B cell (primary cell): ENCODE results near the gene SLC12A6. TPM values are rescaled to one million over a fixed set of nuclear protein-coding genes. Genes with fewer than 3 reads are reported as not detected.

Source experiments
- ATAC-seq: fragments of 200-7000 bp; cut with Tn5 transposase; one replicate; pipeline ENCODE4 v1.10.0; 2021; ENCODE audit warnings: low read depth, mild to moderate bottlenecking, moderate number of reproducible peaks, moderate library complexity
- CTCF ChIA-PET: fragments of 350-600 bp; sonication (Branson Sonifier 250); formaldehyde crosslinking; loops from one replicate; lab custom pipeline; 2021; ENCODE audit warnings: antibody characterized with exemption, inconsistent platforms; lab: Charles Lee
- POLR2A ChIA-PET: fragments of 350-600 bp; sonication (Branson Sonifier 250); formaldehyde crosslinking; loops from one replicate; lab custom pipeline; 2021; ENCODE audit warnings: antibody characterized with exemption; lab: Charles Lee
- DNase-seq: peaks from one replicate; pipeline ENCODE4 v3.0.0; 2013
- H2AFZ ChIP-seq: 2 replicates; pipeline ENCODE4 v1.6.1; 2012; ENCODE audit warnings: mild to moderate bottlenecking, low read depth, low read length; ENCODE audit not compliant: insufficient read depth, poor library complexity, severe bottlenecking
- H3K27ac ChIP-seq, 2 donors: 1 replicate in 1 of 2; 2 replicates in 1 of 2; pipeline ENCODE4 v1.5.1; 2012 to 2013; ENCODE audit warnings: low read length in 2 of 2, mild to moderate bottlenecking in 2 of 2, moderate library complexity in 1 of 2
- H3K27me3 ChIP-seq, 4 experiments: fragments of 200-600 bp in 1 of 4; sonication (generic) in 1 of 4; replicated peaks in 1 of 4; 1 replicate in 2 of 4; 2 replicates in 2 of 4; pipeline versions ENCODE4 v1.6.1 to v1.7.0; 2013 to 2016; ENCODE audit warnings: low read length in 3 of 4, mild to moderate bottlenecking in 2 of 4, mixed read lengths in 1 of 4, moderate library complexity in 1 of 4; ENCODE audit not compliant: insufficient read depth in 4 of 4, control insufficient read depth in 3 of 4; ENCODE audit errors: control extremely low read depth in 1 of 4
- H3K36me3 ChIP-seq, 2 experiments: replicated peaks in 1 of 2; 1 replicate in 1 of 2; 2 replicates in 1 of 2; pipeline versions ENCODE4 v1.6.1 to v1.7.1; 2013; ENCODE audit warnings: low read length in 1 of 2; ENCODE audit not compliant: insufficient read depth in 2 of 2, control insufficient read depth in 1 of 2; ENCODE audit errors: control extremely low read depth in 1 of 2, extremely low read depth in 1 of 2
- H3K4me1 ChIP-seq, 2 donors: fragments of 200-600 bp in 1 of 2; sonication (generic) in 1 of 2; 1 replicate in 1 of 2; 2 replicates in 1 of 2; pipeline versions ENCODE4 v1.5.1 to v1.6.1; 2013 to 2017; ENCODE audit warnings: low read length in 2 of 2; ENCODE audit not compliant: control insufficient read depth in 2 of 2, insufficient read depth in 2 of 2
- H3K4me2 ChIP-seq: replicated peaks from 2 replicates; pipeline ENCODE3; 2012; ENCODE audit warnings: mild to moderate bottlenecking, low read depth, low read length; ENCODE audit not compliant: poor library complexity, severe bottlenecking
- H3K4me3 ChIP-seq, 5 experiments: fragments of 200-600 bp in 1 of 5; sonication (generic) in 1 of 5; 1 replicate in 3 of 5; 2 replicates in 2 of 5; pipeline versions ENCODE4 v1.5.1 to v1.7.0; 2011 to 2016; ENCODE audit warnings: low read length in 4 of 5, mild to moderate bottlenecking in 4 of 5, low read depth in 2 of 5, control low read depth in 1 of 5, moderate library complexity in 1 of 5; ENCODE audit not compliant: insufficient read depth in 1 of 5; ENCODE audit errors: control extremely low read depth in 1 of 5, extremely low read depth in 1 of 5
- H3K79me2 ChIP-seq: fragments of 200-600 bp; sonication (generic); one replicate; pipeline ENCODE4 v1.6.0; 2016; ENCODE audit warnings: low read length; ENCODE audit not compliant: control insufficient read depth, insufficient read depth
- H3K9ac ChIP-seq: fragments of 200-600 bp; sonication (generic); 2 replicates; pipeline ENCODE4 v1.6.1; 2017; ENCODE audit warnings: mild to moderate bottlenecking, low read length, moderate library complexity
- H3K9me3 ChIP-seq, 3 donors: one replicate each; pipeline versions ENCODE4 v1.6.1 to v1.7.1; 2013; ENCODE audit warnings: low read length in 2 of 3; ENCODE audit not compliant: control insufficient read depth in 2 of 3, insufficient read depth in 1 of 3; ENCODE audit errors: control extremely low read depth in 1 of 3
- H4K20me1 ChIP-seq: 2 replicates; pipeline ENCODE4 v1.6.0; 2012; ENCODE audit warnings: mild to moderate bottlenecking, low read length; ENCODE audit not compliant: insufficient read depth, control insufficient read depth, poor library complexity, severe bottlenecking
- H3K27ac Mint-ChIP-seq: one replicate; pipeline ENCODE4 v1.8.0; 2021; ENCODE audit warnings: mixed read lengths
- H3K27me3 Mint-ChIP-seq: one replicate; pipeline ENCODE4 v1.8.0; 2021; ENCODE audit warnings: mixed read lengths
- H3K4me1 Mint-ChIP-seq: one replicate; pipeline ENCODE4 v1.8.0; 2021; ENCODE audit warnings: mixed read lengths
- H3K4me3 Mint-ChIP-seq: one replicate; pipeline ENCODE4 v1.8.0; 2021; ENCODE audit warnings: mixed read lengths
- H3K9me3 Mint-ChIP-seq: one replicate; pipeline ENCODE4 v1.8.0; 2022; ENCODE audit warnings: mixed read lengths; ENCODE audit not compliant: insufficient read depth
- EZH2 ChIP-seq: IDR thresholded peaks from 2 replicates; pipeline ENCODE4 v1.6.1; 2012; ENCODE audit warnings: borderline replicate concordance, low read depth, mild to moderate bottlenecking, moderate library complexity, low read length; ENCODE audit not compliant: insufficient read depth, poor library complexity, severe bottlenecking
- WGBS: methylation state at CpG from one replicate; pipeline ENCODE4 v1.1.5; 2013; ENCODE audit warnings: missing lambda C conversion rate; ENCODE audit not compliant: insufficient coverage; 5-methylcytosine and 5-hydroxymethylcytosine counted together
- intact Hi-C: fragments of 100-400 bp; cut with micrococcal nuclease; formaldehyde crosslinking; loops from one replicate; pipeline ENCODE4 v1.10.0; 2022
- polyA plus RNA-seq: library from polyadenylated mRNA; depleted of rRNA; stranded (reverse); fragments of >200 nt; gene quantifications from 2 replicates; pipeline ENCODE4 v1.2.3, GENCODE V29; 2012
- total RNA-seq, 2 donors: library from RNA; stranded (reverse); fragments of 120-200 nt in 1 of 2; gene quantifications; 1 replicate in 1 of 2; 2 replicates in 1 of 2; pipeline versions ENCODE4 v1.2.3 to v1.2.4, GENCODE V29; 2013 to 2022
- TF ChIP-seq, protein P1 (sequence below): fragments of 200-600 bp; IDR thresholded peaks from one replicate; pipeline ENCODE4 v1.8.0; 2022; ENCODE audit warnings: antibody characterized with exemption, mild to moderate bottlenecking

Gene SLC12A6
- total and polyA plus RNA-seq, 2 donors (not counting 1 experiment from before 2014, with no cell fraction given) = 75.8 to 141 TPM

- no peak overlapping the region for H3K9ac ChIP-seq
- ATAC-seq = no peak
- Mint-ChIP-seq H3K4me3 (no peak overlapping the region), H3K27ac (no peak overlapping the region), H3K27me3 (no peaks in the 10 kb centered on the region), H3K9me3 (peaks cover under 1% of the 10 kb centered on the region), H3K4me1 (peaks cover 21% of the 10 kb centered on the region)
- H3K4me2 ChIP-seq = no peak overlapping the region
- peaks cover 2 to 15% of the 10 kb centered on the region in 2 experiments for H3K36me3 ChIP-seq
- H3K4me1 ChIP-seq = no peaks in the 10 kb centered on the region
- TF ChIP-seq EZH2 = no peak
- TF ChIP-seq, protein P1, sequence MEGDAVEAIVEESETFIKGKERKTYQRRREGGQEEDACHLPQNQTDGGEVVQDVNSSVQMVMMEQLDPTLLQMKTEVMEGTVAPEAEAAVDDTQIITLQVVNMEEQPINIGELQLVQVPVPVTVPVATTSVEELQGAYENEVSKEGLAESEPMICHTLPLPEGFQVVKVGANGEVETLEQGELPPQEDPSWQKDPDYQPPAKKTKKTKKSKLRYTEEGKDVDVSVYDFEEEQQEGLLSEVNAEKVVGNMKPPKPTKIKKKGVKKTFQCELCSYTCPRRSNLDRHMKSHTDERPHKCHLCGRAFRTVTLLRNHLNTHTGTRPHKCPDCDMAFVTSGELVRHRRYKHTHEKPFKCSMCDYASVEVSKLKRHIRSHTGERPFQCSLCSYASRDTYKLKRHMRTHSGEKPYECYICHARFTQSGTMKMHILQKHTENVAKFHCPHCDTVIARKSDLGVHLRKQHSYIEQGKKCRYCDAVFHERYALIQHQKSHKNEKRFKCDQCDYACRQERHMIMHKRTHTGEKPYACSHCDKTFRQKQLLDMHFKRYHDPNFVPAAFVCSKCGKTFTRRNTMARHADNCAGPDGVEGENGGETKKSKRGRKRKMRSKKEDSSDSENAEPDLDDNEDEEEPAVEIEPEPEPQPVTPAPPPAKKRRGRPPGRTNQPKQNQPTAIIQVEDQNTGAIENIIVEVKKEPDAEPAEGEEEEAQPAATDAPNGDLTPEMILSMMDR = no peak
- no peak overlapping the region for H2AFZ ChIP-seq
- no peaks in the 10 kb centered on the region for H3K27me3 ChIP-seq
- POLR2A ChIA-PET = no interaction called here
- H3K27ac ChIP-seq = no peak overlapping the region
- no peaks in the 10 kb centered on the region for H3K9me3 ChIP-seq
- no peak for DNase-seq
- intact Hi-C loops = no loop called here
- H4K20me1 ChIP-seq = peaks cover 42% of the 10 kb centered on the region
- WGBS = no CpG with 5 or more reads among the region's 1 CpG
- CTCF ChIA-PET = interaction anchor here (0.7 kb wide), 1 partner anchor 34 kb away, joined by 3 read pairs; no protein-coding TSS in a partner anchor
- no peak overlapping the region for H3K4me3 ChIP-seq
- H3K79me2 ChIP-seq = peaks cover 39% of the 10 kb centered on the region
Observed at GRCh38 chr15:34275721-34276120, 61.9 kb downstream of the SLC12A6 start.

- POLR2A ChIA-PET = no interaction called here
- Histone ChIP-seq H3K79me2 (peaks cover 34% of the 10 kb centered on the region), H3K4me2 (no peak overlapping the region), H3K9me3 (no peaks in the 10 kb centered on the region), H3K9ac (no peak overlapping the region), H4K20me1 (peaks cover 37% of the 10 kb centered on the region), H3K27ac (no peak overlapping the region), H3K4me3 (no peak overlapping the region), H3K36me3 (peaks cover 2 to 16% of the 10 kb centered on the region in 2 experiments), H3K4me1 (no peaks in the 10 kb centered on the region), H3K27me3 (no peaks in the 10 kb centered on the region), H2AFZ (no peak overlapping the region)
- CTCF ChIA-PET = interaction anchor here (1.0 kb wide), 2 partner anchors 63 to 92 kb away, joined by 3 to 4 read pairs; partner anchors contain the start of gene LPCAT4
- ATAC-seq = no peak
- Mint-ChIP-seq H3K4me3 (no peak overlapping the region), H3K9me3 (no peaks in the 10 kb centered on the region), H3K27ac (peak overlapping the region; percentile 69), H3K4me1 (peaks cover 16% of the 10 kb centered on the region), H3K27me3 (no peaks in the 10 kb centered on the region)
- intact Hi-C loops = no loop called here
- DNase-seq = no peak
- no peak for TF ChIP-seq EZH2
- TF ChIP-seq, protein P1 = no peak
Observed at GRCh38 chr15:34275154-34275553, 62.4 kb downstream of the SLC12A6 start.
